Pancreas (tissue), 10 donors: ENCODE results near the gene POLR1H. TPM values are rescaled to one million over a fixed set of nuclear protein-coding genes. Genes with fewer than 3 reads are reported as not detected.

ENCODE experiments used
- ATAC-seq, 4 donors: fragments of 200-7000 bp; cut with Tn5 transposase; one replicate each; pipeline versions ENCODE4 v1.8.0 to v1.9.1; 2020; ENCODE audit warnings: mild to moderate bottlenecking in 4 of 4, moderate library complexity in 4 of 4
- DNase-seq, 6 donors: peaks; one replicate each; pipeline ENCODE4 v3.0.0-alpha.2; 2020
- FAIRE-seq: peaks from 2 replicates; lab custom pipeline; 2012; peaks lifted over from hg19 to GRCh38; lab: Jason Lieb, UNC
- H3K27ac ChIP-seq, 4 donors: fragments of 200-600 bp; sonication (generic); 1 replicate in 3 of 4; 2 replicates in 1 of 4; pipeline versions ENCODE4 v1.5.0 to v1.8.0; 2020
- H3K27me3 ChIP-seq, 4 donors: fragments of 200-600 bp; one replicate each; pipeline ENCODE4 v1.8.0; 2021
- H3K36me3 ChIP-seq, 3 donors: fragments of 200-600 bp; sonication (generic) in 1 of 3; one replicate each; pipeline versions ENCODE4 v1.5.0 to v1.8.0; 2020 to 2021
- H3K4me1 ChIP-seq, 3 donors: fragments of 200-600 bp; one replicate each; pipeline ENCODE4 v1.8.0; 2021
- H3K4me3 ChIP-seq, 4 donors: fragments of 200-600 bp; sonication (generic) in 2 of 4; one replicate each; pipeline versions ENCODE4 v1.5.0 to v1.8.0; 2020 to 2021
- H3K9me3 ChIP-seq, 4 donors: fragments of 200-600 bp; one replicate each; pipeline ENCODE4 v1.8.0; 2021
- WGBS, 2 donors: extraction: QIAGEN DNeasy Blood & Tissue Kit; methylation state at CpG; one replicate each; pipeline ENCODE4 v1.1.7; 2013; 5-methylcytosine and 5-hydroxymethylcytosine counted together
- intact Hi-C, 3 donors: fragments of 100-400 bp; cut with DNase I; formaldehyde crosslinking; loops; one replicate each; pipeline versions ENCODE4 v1.11.1 to v1.14.2; 2022
- polyA plus RNA-seq, 2 donors: library from polyadenylated mRNA; stranded (reverse); fragments of 200-250 nt; gene quantifications; one replicate each; pipeline ENCODE4 v1.2.3, GENCODE V29; 2013
- total RNA-seq, 6 donors: library from RNA; stranded (reverse); fragmentation: NEBNext Ultra II Directional in 4 of 6; extraction: Animal tissue kit (Norgen Biotek cat#: 25700) in 4 of 6; gene quantifications; one replicate each; pipeline versions ENCODE4 v1.2.1 to v1.2.4, GENCODE V29; 2021 to 2023
- TF ChIP-seq, protein P1 (sequence below), 4 donors: fragments of 200-600 bp; sonication (generic) in 3 of 4; IDR thresholded peaks; one replicate each; pipeline versions ENCODE4 v1.5.0 to v1.8.0; 2021; ENCODE audit warnings: antibody characterized with exemption in 4 of 4
- donor health status: healthy with polysubstance abuse.
- donor health status: DM: no; HTN: no; CAD: no; lungs with moderate emphysema.
- donor health status: DM: no; HTN: no; CAD: no.
- donor health status: control.
- donor health status: control.
- donor health status: Bipolar disorder and iron deficiency.
- donor health status: DM: yes; HTN: yes; CAD: no.
- donor health status: DM: no; HTN: no; CAD: no.
- donor health status: DM: no; HTN: no; CAD: no.
- donor health status: DM: yes; HTN: yes; CAD: no.

Gene POLR1H
- total and polyA plus RNA-seq, 8 donors, result 12.5 to 29.8 (median 14.0) TPM

DNA sequence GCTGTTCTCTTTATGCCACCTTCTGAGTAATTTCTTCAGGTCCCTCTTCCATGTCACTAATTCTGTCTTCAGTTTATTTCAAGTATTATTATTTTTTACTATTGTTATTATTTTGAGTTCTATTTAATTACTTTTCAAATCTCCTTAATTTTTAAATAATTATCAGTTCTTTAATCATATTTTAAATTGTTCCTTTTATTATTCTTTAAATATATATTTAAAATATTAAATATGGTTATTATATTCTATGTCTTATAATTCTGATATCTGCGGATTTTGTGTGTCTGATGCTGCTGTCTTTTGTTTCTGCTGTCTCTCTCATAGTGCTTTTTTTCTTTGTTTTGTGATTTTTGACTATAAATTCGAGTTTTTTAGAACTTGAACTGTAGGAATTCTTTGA lies 2.2 kb downstream of the POLR1H start:
- TF ChIP-seq, protein P1, sequence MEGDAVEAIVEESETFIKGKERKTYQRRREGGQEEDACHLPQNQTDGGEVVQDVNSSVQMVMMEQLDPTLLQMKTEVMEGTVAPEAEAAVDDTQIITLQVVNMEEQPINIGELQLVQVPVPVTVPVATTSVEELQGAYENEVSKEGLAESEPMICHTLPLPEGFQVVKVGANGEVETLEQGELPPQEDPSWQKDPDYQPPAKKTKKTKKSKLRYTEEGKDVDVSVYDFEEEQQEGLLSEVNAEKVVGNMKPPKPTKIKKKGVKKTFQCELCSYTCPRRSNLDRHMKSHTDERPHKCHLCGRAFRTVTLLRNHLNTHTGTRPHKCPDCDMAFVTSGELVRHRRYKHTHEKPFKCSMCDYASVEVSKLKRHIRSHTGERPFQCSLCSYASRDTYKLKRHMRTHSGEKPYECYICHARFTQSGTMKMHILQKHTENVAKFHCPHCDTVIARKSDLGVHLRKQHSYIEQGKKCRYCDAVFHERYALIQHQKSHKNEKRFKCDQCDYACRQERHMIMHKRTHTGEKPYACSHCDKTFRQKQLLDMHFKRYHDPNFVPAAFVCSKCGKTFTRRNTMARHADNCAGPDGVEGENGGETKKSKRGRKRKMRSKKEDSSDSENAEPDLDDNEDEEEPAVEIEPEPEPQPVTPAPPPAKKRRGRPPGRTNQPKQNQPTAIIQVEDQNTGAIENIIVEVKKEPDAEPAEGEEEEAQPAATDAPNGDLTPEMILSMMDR (IDR thresholded peaks at IDR 0.05), result no peak
- FAIRE-seq (no peak), ATAC-seq (no peak), DNase-seq (no peak)
- H3K36me3 ChIP-seq, result no peaks in the 10 kb centered on the region
- H3K4me3 ChIP-seq, result no peak overlapping the region
- H3K4me1 ChIP-seq, result peaks cover 16 to 38% (median 16%) of the 10 kb centered on the region in 3 donors
- no peak overlapping the region for H3K27ac ChIP-seq
- intact Hi-C loops, result no loop called here
- no peaks in the 10 kb centered on the region for H3K27me3 ChIP-seq
- H3K9me3 ChIP-seq, result no peaks in the 10 kb centered on the region
- 52 to 84% methylated on average over 2 of the region's 2 CpGs for WGBS, 2 donors

DNA sequence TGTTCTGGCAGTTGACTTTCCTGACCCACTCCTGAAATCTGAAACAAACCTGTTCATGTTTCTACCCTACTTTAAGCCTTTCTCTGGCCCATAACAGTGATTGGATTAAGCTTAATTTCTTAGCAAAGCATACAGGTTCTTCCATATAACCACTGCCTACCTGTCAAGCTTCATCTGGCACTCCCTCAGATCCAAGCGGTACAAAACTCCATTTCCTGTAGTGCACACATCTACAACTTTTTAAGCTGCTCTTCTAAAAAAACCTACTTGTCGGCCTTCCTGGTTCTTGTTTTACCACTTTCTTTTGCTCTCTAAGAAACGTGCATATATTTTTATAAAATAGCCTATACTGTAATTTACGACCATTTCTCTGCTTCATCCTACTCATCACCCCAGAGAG lies 5.0 kb downstream of the POLR1H start:
- TF ChIP-seq, protein P1 (IDR thresholded peaks at IDR 0.05), result no peak
- peak overlapping the region; percentile 46 to 91 (median 65) for H3K27ac ChIP-seq
- DNase-seq, result no peak
- intact Hi-C loops, result no loop called here
- H3K36me3 ChIP-seq, result peaks cover 0 to 10% (median 0%) of the 10 kb centered on the region in 3 donors
- peaks cover 8 to 25% (median 11%) of the 10 kb centered on the region in 3 donors for H3K4me1 ChIP-seq
- ATAC-seq, result no peak
- peak overlapping the region; percentile 22 to 71 (median 36) for H3K4me3 ChIP-seq
- 6 to 7% methylated on average over 4 of the region's 4 CpGs for WGBS, 2 donors
- H3K9me3 ChIP-seq, result no peaks in the 10 kb centered on the region
- FAIRE-seq, result no peak
- no peaks in the 10 kb centered on the region for H3K27me3 ChIP-seq

DNA sequence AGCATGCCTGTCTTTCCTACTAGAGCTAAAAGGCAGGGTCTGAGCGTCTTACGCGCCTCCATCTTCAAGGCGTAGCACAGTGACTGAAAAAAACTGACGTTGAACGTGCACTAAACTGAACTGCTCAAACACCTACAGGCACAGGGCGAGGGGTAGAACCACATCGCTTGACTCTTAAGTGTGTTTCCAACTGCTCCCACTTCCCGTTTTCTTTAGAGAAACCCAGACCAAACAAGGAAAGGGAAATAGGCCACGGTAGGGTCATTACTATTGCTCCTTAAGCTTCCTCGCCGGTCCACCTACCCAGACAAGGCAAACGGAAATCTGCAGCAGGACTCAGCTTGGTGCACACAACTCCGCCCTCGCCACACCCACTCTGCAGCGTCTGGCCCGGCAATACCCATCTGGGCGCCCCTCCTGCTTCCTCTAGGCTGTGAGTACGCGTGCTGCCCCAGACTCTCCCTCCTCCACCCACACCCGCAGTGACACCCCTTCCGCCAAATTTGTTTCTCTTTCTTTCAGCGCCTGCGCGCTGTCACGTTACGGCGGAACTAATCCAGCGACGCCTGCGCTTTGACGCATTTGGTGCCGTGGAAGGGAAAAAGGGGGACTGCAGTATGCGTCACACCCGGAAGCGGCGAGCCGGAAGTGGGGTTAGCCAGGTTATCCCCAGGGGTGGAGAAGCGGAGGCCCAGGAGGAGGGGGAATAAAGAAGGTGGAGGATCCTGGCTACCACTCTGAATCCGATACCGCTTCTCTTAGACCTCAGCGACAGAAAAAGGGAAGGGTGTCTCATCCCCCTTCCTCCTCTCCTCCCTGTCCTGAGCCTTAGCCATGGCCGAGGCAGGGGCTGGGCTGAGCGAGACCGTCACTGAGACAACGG lies 5.8 kb downstream of the POLR1H start, which contains the start of gene PPP1R11:
Gene PPP1R11, plus strand, starts transcription at position 622 of the 883 bp plus-strand sequence. Its CDS starts 213 bp downstream, at position 835.
- H3K36me3 ChIP-seq, result peaks cover 0 to 10% (median 0%) of the 10 kb centered on the region in 3 donors
- H3K9me3 ChIP-seq, result no peaks in the 10 kb centered on the region
- ATAC-seq (peak; percentile 96 to 99 (median 97)), DNase-seq (peak; percentile 94 to 99 (median 98)), FAIRE-seq (peak; percentile 97)
- 0% methylated on average over 45 to 46 of the region's 46 CpGs for WGBS, 2 donors
- intact Hi-C loops, result no loop called here
- H3K27ac ChIP-seq, result peak within 1 kb of the TSS; percentile 46 to 91 (median 78)
- TF ChIP-seq, protein P1 (IDR thresholded peaks at IDR 0.05), result no peak
- no peaks in the 10 kb centered on the region for H3K27me3 ChIP-seq
- peaks cover 8 to 25% (median 11%) of the 10 kb centered on the region in 3 donors for H3K4me1 ChIP-seq
- peak within 1 kb of the TSS; percentile 46 to 71 (median 64) for H3K4me3 ChIP-seq

DNA sequence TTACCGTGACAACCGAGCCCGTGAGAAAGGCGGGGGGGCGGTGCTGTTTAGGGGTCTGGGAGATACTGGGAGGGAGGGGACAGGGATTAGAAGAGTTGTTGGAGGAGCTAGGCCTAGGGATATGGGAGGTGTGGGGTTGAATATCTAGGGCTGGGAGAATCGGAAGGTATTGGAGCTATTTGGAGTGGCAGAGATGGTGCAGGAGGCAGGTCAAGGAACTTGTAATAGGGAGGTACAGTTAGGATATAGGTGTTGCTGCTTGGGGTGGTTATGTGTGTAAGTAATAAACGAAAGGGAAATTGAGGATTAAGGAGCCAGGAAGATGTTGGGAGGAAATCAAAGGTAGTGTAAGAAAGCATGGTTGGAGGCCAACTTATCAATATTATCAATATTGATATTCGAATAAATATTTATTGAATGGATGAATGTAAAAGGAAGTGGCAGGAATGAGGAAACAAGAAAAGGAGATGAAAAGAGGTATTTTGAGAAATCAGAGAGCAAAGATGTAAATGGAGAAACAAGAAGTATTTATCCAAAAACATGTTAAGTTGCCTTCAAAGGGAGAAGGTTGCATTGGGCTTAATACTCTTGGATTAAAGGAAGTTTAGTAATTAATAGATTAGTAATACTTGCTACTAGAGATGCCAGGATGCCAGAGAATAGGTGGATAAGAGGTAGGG lies 6.5 kb downstream of the POLR1H start:
- intact Hi-C loops, result no loop called here

More for the DNA sequence above, 6.5 kb downstream of the POLR1H start:
- H3K27ac ChIP-seq, result peak overlapping the region; percentile 12 to 91 (median 78)
- H3K27me3 ChIP-seq, result no peaks in the 10 kb centered on the region
- no peak for FAIRE-seq
- no peaks in the 10 kb centered on the region for H3K9me3 ChIP-seq
- peak in 1 of 6 donors; percentile 77 for DNase-seq
- WGBS, 2 donors, result 8 to 10% methylated on average over 8 of the region's 8 CpGs
- peak overlapping the region; percentile 46 to 71 (median 64) for H3K4me3 ChIP-seq
- H3K4me1 ChIP-seq, result peaks cover 8 to 18% (median 11%) of the 10 kb centered on the region in 3 donors
- peak in 1 of 4 donors; percentile 3 for ATAC-seq
- peaks cover 0 to 10% (median 0%) of the 10 kb centered on the region in 3 donors for H3K36me3 ChIP-seq
- TF ChIP-seq, protein P1 (IDR thresholded peaks at IDR 0.05), result no peak
